ENCODE data around the gene LPCAT1.
"Not testable (repeated sequence)": the region's sequence is repeated elsewhere in the genome, so short reads cannot be mapped to it uniquely, and the experiment has no call there.

Gene LPCAT1

GRCh38 chr5:1523793-1524480 lies at the start of gene LPCAT1:
Gene LPCAT1 (minus strand): TSS chr5:1523960. CDS start chr5:1523844, 116 bp downstream.
- peak; percentile 72 for DNase-seq (ENCODE audit: low read depth)
- no peak for TF ChIP-seq CTCF (IDR thresholded peaks at IDR 0.05; ENCODE audit: low read length, missing control alignments)
- H3K4me3 ChIP-seq (replicated peaks; ENCODE audit: low read depth, low read length), result peak within 1 kb of the TSS; percentile 75

- not testable (repeated sequence) for H3K4me3 ChIP-seq (replicated peaks; ENCODE audit: low read depth, low read length); DNase-seq (ENCODE audit: low read depth)
Observed at GRCh38 chr5:1571875-1572274, 48.1 kb upstream of the LPCAT1 start.

- H3K4me3 ChIP-seq (replicated peaks; ENCODE audit: low read depth, low read length), result no peak overlapping the region
- no peak for DNase-seq (ENCODE audit: low read depth)
- TF ChIP-seq CTCF (IDR thresholded peaks at IDR 0.05; ENCODE audit: low read length, missing control alignments), result no peak
Observed at GRCh38 chr5:1570975-1571374, 47.2 kb upstream of the LPCAT1 start.

GRCh38 chr5:1568201-1568979 lies 44.6 kb upstream of the LPCAT1 start:
- peak; percentile 97 for DNase-seq (ENCODE audit: low read depth)
- H3K4me3 ChIP-seq (replicated peaks; ENCODE audit: low read depth, low read length), result no peak overlapping the region
- TF ChIP-seq CTCF (IDR thresholded peaks at IDR 0.05; ENCODE audit: low read length, missing control alignments), result no peak

- not testable (repeated sequence) for DNase-seq (ENCODE audit: low read depth); H3K4me3 ChIP-seq (replicated peaks; ENCODE audit: low read depth, low read length)
Observed at GRCh38 chr5:1567527-1568200, 43.9 kb upstream of the LPCAT1 start.

- H3K4me3 ChIP-seq (replicated peaks; ENCODE audit: low read depth, low read length), result no peak overlapping the region
- no peak for DNase-seq (ENCODE audit: low read depth)
- TF ChIP-seq CTCF (IDR thresholded peaks at IDR 0.05; ENCODE audit: low read length, missing control alignments), result no peak
Observed at GRCh38 chr5:1565737-1566734, 42.3 kb upstream of the LPCAT1 start.
